ENCODE data around the gene NLRC5. TPM values are rescaled to one million over a fixed set of nuclear protein-coding genes. Genes with fewer than 3 reads are reported as not detected.

The NLRC5 gene
- total RNA-seq, 1 donor, result 52.1 TPM

DNA sequence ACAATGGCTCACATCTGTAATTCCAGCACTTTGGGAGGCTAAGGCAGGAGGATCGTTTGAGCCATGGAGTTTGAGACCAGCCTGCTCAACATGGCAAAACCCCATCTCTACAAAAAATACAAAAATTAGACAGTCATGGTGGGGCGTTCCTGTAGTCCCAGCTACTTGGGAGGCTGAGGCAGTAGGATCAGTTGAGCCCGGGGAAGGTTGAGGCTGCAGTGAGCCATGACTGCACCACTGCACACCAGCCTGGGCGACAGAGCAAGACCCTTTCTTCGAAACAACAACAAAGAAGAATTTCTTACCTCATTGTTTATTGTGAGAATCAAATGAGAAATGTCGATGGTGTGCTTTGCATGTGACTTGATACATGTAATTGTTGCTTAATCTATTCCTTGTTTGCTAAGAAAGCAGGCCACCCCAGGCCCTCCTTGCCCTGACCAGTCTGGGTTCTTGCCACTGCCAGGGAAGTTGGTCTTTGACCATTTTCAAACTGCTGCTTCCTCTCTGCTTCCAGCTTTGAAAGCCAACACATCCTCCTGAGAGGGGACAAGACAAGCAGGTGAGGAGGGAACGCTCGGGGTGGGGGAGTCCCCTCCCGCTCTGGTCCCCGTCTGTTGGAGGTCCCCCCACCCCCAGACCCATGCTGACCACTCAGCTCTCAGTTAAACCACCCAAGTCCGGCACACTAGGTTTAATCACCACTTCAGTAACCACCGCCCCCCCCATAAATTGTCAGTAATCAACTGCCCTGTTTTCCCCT lies 55.8 kb downstream of the NLRC5 start:
- Histone ChIP-seq H3K9me3 (ENCODE audit: low read depth, low read length) (no peaks in the 10 kb centered on the region), H3K27ac (ENCODE audit: low read depth, low read length) (no peak overlapping the region), H3K4me3 (ENCODE audit: insufficient read depth, low read length) (no peak overlapping the region), H3K27me3 (ENCODE audit: insufficient read depth, low read length) (no peaks in the 10 kb centered on the region), H3K79me2 (ENCODE audit: insufficient read depth, low read length) (no peaks in the 10 kb centered on the region), H3K36me3 (ENCODE audit: insufficient read depth, low read length) (peaks cover 53% of the 10 kb centered on the region), H4K20me1 (ENCODE audit: insufficient read depth, low read length) (no peaks in the 10 kb centered on the region), H3K4me2 (ENCODE audit: insufficient read depth, low read length) (no peak overlapping the region), H3K4me1 (ENCODE audit: insufficient read depth, low read length) (no peaks in the 10 kb centered on the region), H2AFZ (ENCODE audit: low read length) (no peak overlapping the region)
- no peak for DNase-seq (ENCODE audit: insufficient read length, low spot score, missing footprints)
- TF ChIP-seq, protein P1, sequence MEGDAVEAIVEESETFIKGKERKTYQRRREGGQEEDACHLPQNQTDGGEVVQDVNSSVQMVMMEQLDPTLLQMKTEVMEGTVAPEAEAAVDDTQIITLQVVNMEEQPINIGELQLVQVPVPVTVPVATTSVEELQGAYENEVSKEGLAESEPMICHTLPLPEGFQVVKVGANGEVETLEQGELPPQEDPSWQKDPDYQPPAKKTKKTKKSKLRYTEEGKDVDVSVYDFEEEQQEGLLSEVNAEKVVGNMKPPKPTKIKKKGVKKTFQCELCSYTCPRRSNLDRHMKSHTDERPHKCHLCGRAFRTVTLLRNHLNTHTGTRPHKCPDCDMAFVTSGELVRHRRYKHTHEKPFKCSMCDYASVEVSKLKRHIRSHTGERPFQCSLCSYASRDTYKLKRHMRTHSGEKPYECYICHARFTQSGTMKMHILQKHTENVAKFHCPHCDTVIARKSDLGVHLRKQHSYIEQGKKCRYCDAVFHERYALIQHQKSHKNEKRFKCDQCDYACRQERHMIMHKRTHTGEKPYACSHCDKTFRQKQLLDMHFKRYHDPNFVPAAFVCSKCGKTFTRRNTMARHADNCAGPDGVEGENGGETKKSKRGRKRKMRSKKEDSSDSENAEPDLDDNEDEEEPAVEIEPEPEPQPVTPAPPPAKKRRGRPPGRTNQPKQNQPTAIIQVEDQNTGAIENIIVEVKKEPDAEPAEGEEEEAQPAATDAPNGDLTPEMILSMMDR (IDR thresholded peaks at IDR 0.05; ENCODE audit: extremely low read depth, low read depth, low read length), result no peak

DNA sequence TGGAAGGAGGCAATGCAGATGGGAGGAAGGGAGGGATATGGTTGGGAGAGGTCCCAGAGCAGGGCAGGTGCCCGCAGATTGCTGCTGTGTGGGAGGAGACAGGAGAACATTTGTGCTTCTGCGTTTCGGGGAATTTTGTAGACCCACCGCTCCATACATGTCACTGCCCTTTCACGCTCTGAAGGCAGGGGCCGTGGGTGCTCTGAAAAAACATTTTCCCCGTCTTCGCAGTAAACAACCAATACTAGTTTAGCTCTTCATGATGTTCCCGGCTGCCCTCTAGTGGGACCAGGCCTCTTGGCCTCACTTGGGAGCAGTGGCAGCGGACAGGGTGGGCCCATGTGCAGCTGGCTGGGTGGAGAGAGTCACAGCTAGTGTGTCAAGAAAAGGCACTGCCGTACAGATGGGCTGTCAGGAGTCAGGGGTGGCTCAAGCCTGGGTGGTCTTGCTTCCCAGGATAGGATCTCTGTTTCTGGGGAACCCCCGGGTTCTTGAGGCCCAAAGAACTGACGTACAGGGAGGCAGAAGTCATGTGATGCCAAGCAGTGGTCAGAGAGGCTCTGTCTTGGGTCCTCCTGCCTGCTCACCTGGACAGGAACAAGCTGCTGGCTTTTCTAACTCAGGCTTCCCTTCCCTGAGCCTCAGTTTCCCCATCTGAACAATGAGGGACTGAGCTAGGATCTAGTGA lies 56.5 kb downstream of the NLRC5 start:
- TF ChIP-seq, protein P1 (IDR thresholded peaks at IDR 0.05; ENCODE audit: extremely low read depth, low read depth, low read length), result peak; percentile 72
- Histone ChIP-seq H3K27ac (ENCODE audit: low read depth, low read length) (no peak overlapping the region), H3K79me2 (ENCODE audit: insufficient read depth, low read length) (no peaks in the 10 kb centered on the region), H3K4me3 (ENCODE audit: insufficient read depth, low read length) (no peak overlapping the region), H3K4me2 (ENCODE audit: insufficient read depth, low read length) (peak overlapping the region; percentile 36), H3K36me3 (ENCODE audit: insufficient read depth, low read length) (peaks cover 54% of the 10 kb centered on the region), H2AFZ (ENCODE audit: low read length) (no peak overlapping the region), H3K4me1 (ENCODE audit: insufficient read depth, low read length) (no peaks in the 10 kb centered on the region), H3K9me3 (ENCODE audit: low read depth, low read length) (no peaks in the 10 kb centered on the region), H4K20me1 (ENCODE audit: insufficient read depth, low read length) (no peaks in the 10 kb centered on the region), H3K27me3 (ENCODE audit: insufficient read depth, low read length) (no peaks in the 10 kb centered on the region)
- DNase-seq (ENCODE audit: insufficient read length, low spot score, missing footprints), result peak; percentile 92

DNA sequence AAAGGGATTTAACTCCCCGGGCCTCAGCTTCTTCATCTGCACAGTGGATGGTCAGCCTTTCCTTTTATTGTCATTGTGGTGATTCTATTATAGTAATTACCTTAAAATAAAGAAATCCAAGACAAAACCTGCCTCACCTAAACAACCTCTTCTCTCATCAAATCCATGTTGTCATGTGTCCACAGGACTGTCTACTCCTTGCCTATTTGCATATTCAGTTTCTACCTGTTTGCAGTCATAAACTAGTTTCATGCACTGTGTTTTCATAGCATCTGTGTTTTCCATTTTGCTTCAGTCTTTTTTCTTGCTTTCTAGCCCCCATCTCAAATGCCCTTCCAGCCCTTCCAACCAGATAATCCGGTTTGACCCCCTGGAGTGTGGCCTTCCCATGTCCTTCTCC lies 58.7 kb downstream of the NLRC5 start:
- no peak overlapping the region for H3K4me2 ChIP-seq (ENCODE audit: insufficient read depth, low read length)
- TF ChIP-seq, protein P1 (IDR thresholded peaks at IDR 0.05; ENCODE audit: extremely low read depth, low read depth, low read length), result no peak
- H3K79me2 ChIP-seq (ENCODE audit: insufficient read depth, low read length), result no peaks in the 10 kb centered on the region
- no peaks in the 10 kb centered on the region for H3K9me3 ChIP-seq (ENCODE audit: low read depth, low read length)
- DNase-seq (ENCODE audit: insufficient read length, low spot score, missing footprints), result no peak
- H3K4me1 ChIP-seq (ENCODE audit: insufficient read depth, low read length), result no peaks in the 10 kb centered on the region
- H3K27me3 ChIP-seq (ENCODE audit: insufficient read depth, low read length), result no peaks in the 10 kb centered on the region
- H4K20me1 ChIP-seq (ENCODE audit: insufficient read depth, low read length), result no peaks in the 10 kb centered on the region
- peaks cover 40% of the 10 kb centered on the region for H3K36me3 ChIP-seq (ENCODE audit: insufficient read depth, low read length)
- no peak overlapping the region for H3K27ac ChIP-seq (ENCODE audit: low read depth, low read length)
- H2AFZ ChIP-seq (ENCODE audit: low read length), result no peak overlapping the region
- no peak overlapping the region for H3K4me3 ChIP-seq (ENCODE audit: insufficient read depth, low read length)

DNA sequence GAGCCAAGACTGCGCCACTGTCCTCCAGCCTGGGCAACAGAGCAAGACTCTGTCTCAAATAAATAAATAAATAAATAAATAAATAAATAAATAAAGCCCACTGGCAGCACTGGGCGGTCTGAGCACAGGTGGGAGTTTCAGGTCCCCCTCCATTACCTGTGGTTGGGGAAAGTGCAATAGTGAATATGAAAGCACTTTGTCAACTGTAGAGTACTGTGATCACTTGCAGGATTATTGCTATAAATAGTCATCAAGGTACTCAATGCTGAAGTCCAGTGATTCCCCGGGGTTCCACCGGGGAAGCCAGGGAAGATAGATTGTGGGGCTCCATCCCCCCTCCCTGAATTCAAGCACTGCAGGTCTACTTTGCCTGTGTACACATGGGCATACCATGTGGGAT lies 60.3 kb downstream of the NLRC5 start:
- Histone ChIP-seq H3K4me1 (ENCODE audit: insufficient read depth, low read length) (no peaks in the 10 kb centered on the region), H2AFZ (ENCODE audit: low read length) (no peak overlapping the region), H3K9me3 (ENCODE audit: low read depth, low read length) (no peaks in the 10 kb centered on the region), H3K27me3 (ENCODE audit: insufficient read depth, low read length) (no peaks in the 10 kb centered on the region), H3K79me2 (ENCODE audit: insufficient read depth, low read length) (no peaks in the 10 kb centered on the region), H3K4me3 (ENCODE audit: insufficient read depth, low read length) (no peak overlapping the region), H3K4me2 (ENCODE audit: insufficient read depth, low read length) (no peak overlapping the region), H3K27ac (ENCODE audit: low read depth, low read length) (no peak overlapping the region), H4K20me1 (ENCODE audit: insufficient read depth, low read length) (no peaks in the 10 kb centered on the region), H3K36me3 (ENCODE audit: insufficient read depth, low read length) (peaks cover 47% of the 10 kb centered on the region)
- TF ChIP-seq, protein P1 (IDR thresholded peaks at IDR 0.05; ENCODE audit: extremely low read depth, low read depth, low read length), result no peak
- no peak for DNase-seq (ENCODE audit: insufficient read length, low spot score, missing footprints)

Data from osteoblast (primary cell).